ENCODE data around the gene PKLR.
"Not testable (repeated sequence)": the region's sequence is repeated elsewhere in the genome, so short reads cannot be mapped to it uniquely, and the experiment has no call there.

Gene PKLR

GRCh38 chr1:155301342-155301841 is at the start of gene PKLR:
PKLR (minus strand) TSS chr1:155301438; CDS start chr1:155301395, 43 bp downstream.
- H3K4me3 ChIP-seq (ENCODE audit: low read depth, low read length): no peak within 1 kb of the TSS

GRCh38 chr1:155342842-155343241 is 41.6 kb upstream of the PKLR start:
- H3K4me3 ChIP-seq (ENCODE audit: low read depth, low read length): no peak overlapping the region

GRCh38 chr1:155339515-155340097 is 38.4 kb upstream of the PKLR start:
- H3K4me3 ChIP-seq (ENCODE audit: low read depth, low read length): no peak overlapping the region

GRCh38 chr1:155334962-155335361 is 33.7 kb upstream of the PKLR start:
- H3K4me3 ChIP-seq (ENCODE audit: low read depth, low read length): no peak overlapping the region

GRCh38 chr1:155329980-155330598 is 28.9 kb upstream of the PKLR start:
- no peak overlapping the region for H3K4me3 ChIP-seq (ENCODE audit: low read depth, low read length)

GRCh38 chr1:155328856-155329255 is 27.6 kb upstream of the PKLR start:
- H3K4me3 ChIP-seq (ENCODE audit: low read depth, low read length): not testable (repeated sequence)

GRCh38 chr1:155327981-155328380 is 26.7 kb upstream of the PKLR start:
- H3K4me3 ChIP-seq (ENCODE audit: low read depth, low read length): no peak overlapping the region

- no peak overlapping the region for H3K4me3 ChIP-seq (ENCODE audit: low read depth, low read length)
Observed at GRCh38 chr1:155326631-155327037, 25.4 kb upstream of the PKLR start.

- H3K4me3 ChIP-seq (ENCODE audit: low read depth, low read length): no peak overlapping the region
Observed at GRCh38 chr1:155326020-155326526, 24.8 kb upstream of the PKLR start.

GRCh38 chr1:155325603-155325893 is 24.3 kb upstream of the PKLR start:
- peak overlapping the region; percentile 83 for H3K4me3 ChIP-seq (ENCODE audit: low read depth, low read length)

- H3K4me3 ChIP-seq (ENCODE audit: low read depth, low read length): peak overlapping the region; percentile 83
Observed at GRCh38 chr1:155324717-155325602, 23.7 kb upstream of the PKLR start.

- peak overlapping the region; percentile 83 for H3K4me3 ChIP-seq (ENCODE audit: low read depth, low read length)
Observed at GRCh38 chr1:155324037-155324716, 22.9 kb upstream of the PKLR start.

- peak overlapping the region; percentile 83 for H3K4me3 ChIP-seq (ENCODE audit: low read depth, low read length)
Observed at GRCh38 chr1:155323729-155324036, 22.4 kb upstream of the PKLR start.

GRCh38 chr1:155322953-155323728 is 21.9 kb upstream of the PKLR start:
- peak overlapping the region; percentile 83 for H3K4me3 ChIP-seq (ENCODE audit: low read depth, low read length)

GRCh38 chr1:155322571-155322952 is 21.3 kb upstream of the PKLR start:
- peak overlapping the region; percentile 39 for H3K4me3 ChIP-seq (ENCODE audit: low read depth, low read length)

- H3K4me3 ChIP-seq (ENCODE audit: low read depth, low read length): peak overlapping the region; percentile 39
Observed at GRCh38 chr1:155321639-155322503, 20.6 kb upstream of the PKLR start.

GRCh38 chr1:155320661-155321617 is 19.7 kb upstream of the PKLR start, which contains the start of gene RUSC1:
RUSC1 (plus strand) TSS chr1:155320894; CDS start chr1:155321774, 880 bp downstream.
- peak within 1 kb of the TSS; percentile 45 for H3K4me3 ChIP-seq (ENCODE audit: low read depth, low read length)

GRCh38 chr1:155320252-155320651 is 19.0 kb upstream of the PKLR start:
- H3K4me3 ChIP-seq (ENCODE audit: low read depth, low read length): peak overlapping the region; percentile 18
